Measurements from ENCODE around the gene C4orf50.
"Not testable (repeated sequence)": the region's sequence is repeated elsewhere in the genome, so short reads cannot be mapped to it uniquely, and the experiment has no call there.

Gene C4orf50

DNA sequence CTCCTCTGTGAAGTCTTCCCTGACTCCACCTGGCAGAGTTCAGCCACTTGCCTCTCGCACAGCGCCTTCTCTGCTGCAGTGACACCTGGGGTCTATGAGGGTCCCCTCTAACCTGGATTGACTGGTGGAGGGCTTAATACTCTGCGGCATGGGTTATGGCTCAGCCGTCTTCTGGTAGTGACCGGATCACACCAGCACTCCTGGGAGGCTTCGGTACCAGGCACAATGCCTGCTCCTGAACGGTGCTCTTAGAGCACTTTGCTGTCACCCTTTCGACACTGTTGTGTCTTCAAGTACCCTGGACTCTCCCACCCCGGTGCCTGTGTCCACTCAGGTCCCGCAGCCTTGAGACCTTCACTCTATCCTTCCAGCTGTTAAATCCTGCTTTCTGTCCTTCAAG is 50.0 kb downstream of the C4orf50 start:
- DNase-seq (ENCODE audit: low spot score), result no peak

DNA sequence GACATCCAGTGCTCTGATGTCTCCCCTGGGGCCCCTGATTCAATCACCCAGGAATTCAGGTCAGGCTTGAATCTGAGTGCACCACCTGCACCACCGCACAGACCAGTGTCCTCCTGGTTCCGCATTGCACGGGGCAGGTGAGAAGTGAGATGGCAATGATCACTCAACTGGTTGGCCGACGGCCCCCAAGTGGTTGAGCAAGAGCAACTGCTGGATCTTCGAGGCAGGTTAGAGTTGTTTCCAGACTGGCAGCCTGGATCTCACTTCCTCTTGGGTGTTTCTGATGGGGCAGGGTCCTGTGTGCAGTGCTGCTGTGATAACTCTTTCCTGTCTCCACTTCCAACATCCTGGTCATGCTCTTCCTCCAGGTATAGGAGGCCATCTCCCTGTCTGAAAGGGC is 50.4 kb downstream of the C4orf50 start:
- no peak for DNase-seq (ENCODE audit: low spot score)

DNA sequence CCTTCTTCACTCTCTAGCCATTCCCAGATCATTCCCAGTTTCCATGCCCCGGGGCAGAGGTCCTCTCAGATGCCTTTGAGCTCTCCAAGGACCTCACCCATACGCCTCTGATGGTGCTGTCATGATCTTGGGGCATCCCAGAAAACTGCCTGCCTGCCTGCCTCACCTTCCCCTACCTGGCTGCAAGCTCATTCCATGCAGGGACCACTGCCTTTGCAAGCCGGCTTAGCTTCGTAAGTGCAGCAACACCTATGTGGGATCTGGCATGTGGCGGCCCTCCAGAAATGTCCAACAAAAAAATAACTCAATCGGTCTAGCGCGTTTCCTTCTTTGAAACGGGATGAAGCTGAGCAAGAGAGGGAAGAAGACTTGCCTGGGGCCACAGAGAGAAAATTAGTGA is 53.0 kb downstream of the C4orf50 start:
- DNase-seq (ENCODE audit: low spot score), result no peak

DNA sequence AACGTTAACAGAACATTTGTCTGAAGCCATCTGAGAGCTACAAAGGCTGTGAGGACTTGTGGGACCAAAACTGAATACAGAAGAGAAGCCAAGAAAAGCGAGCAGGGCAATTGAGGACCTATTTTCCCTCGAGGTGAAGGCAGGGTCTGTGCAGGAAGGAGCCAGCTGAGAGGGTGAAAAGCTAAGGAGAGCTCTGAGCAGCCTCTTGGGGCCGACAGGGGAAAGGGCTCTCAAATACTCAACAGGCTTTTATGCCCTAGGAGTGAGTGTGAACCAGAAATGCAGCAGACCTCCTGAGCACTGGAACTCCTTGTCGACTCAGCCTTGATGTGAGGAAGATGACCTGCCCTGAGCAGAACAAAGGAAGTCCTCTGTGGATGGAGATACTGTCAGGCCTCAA is 54.2 kb downstream of the C4orf50 start:
- no peak for DNase-seq (ENCODE audit: low spot score)

DNA sequence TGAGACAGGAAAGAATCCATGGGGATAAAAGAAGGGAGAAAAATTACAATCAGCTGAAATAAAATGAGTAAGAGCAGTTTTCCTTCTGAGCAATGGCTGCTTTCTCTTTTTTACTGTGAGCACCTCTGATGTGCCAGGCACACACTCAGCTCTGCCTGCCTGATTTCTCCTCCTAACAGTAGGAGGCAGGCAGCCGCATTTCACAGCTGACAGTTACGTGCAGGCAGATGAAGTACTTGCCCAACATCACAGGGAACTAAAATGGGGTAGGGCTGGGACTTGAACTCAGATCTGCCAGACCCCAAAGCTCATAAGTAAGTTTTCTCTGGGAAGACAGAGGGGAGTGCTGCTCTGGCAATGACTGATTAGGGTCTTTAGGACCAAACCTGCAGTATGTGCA is 54.6 kb downstream of the C4orf50 start:
- no peak for DNase-seq (ENCODE audit: low spot score)

DNA sequence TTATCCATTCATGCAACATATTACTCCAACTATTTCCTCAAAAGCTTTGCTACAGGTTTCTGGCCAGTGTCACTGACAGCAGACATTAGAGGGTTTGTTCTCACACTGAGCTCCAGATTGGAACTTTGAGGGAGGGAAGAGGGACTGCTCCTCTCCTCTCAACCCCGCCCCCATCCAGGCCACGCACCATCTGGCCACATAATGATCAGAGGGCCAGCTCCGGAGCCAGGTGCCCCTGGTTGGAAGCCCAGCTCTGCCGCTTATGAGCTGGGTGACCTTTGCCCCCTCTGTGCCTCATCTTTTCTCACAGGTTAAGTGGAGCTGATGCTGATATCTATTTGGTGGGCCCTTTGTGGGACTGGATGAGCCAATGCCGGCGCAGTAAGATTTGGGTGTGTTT is 55.8 kb downstream of the C4orf50 start:
- no peak for DNase-seq (ENCODE audit: low spot score)

DNA sequence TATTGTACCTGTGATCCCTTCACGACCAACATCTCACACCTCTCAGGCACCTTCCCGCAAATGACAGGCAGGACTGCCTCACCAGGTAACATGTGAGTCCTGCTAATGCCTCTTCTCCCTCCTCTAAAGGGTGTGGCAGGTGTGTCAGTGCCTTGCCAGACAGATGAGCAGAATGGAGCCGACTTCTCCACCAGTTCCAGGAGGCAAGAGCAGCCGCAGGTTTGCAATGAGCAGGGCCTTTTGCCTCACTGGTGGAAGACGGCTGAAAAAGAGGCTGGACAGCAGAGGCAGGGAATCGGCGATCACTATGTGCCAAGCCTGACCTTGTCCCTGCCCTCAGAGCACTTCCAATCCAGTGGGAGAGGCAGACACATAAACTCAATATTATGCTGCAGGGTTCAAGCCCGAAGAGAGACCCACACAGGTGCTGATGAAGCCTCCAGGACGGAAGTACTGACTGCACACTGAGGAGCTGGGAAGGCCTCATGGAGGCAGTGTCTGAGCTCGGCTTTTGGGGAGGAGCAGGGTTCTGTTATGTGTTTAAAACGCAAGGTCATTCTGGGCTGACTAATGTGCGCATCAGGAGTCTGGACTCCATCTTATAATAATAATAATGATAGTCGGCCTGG is 57.9 kb downstream of the C4orf50 start:
- no peak for DNase-seq (ENCODE audit: low spot score)

DNA sequence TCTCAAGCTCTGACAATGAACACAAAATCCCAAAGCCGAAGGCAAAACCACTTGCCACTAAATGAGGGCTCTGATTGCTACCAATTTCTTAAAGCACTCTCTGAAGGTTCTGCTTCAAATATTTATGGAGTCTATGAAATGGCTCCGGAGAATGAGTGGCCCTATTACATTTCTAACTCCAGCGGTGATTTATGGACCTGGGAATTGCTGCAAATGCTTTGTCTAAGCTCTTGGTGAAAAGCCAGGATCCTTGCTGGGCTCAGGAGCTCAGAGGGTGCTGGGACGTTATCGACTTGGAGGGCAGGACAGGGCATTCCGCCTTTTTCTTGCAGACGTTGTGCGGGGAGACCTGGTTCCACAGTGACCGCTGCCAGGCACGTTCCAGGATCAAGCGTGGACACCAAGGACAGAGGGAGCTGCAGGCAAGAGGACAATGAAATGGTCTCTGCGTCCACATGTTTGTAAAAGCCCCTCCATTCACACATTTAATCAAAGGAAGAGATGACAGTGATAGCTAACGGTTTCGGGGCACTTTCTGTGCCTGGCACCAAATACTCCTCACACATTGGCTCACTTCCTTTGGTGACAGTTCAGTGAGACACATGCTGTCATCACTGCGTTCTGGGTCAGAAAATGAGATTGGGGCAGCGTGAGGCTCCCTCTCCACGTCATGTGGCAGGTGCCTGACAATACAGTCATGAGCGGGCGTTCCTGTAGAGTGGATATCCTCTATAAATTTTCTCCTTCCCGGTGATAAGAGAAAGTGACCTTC is 58.8 kb downstream of the C4orf50 start:
- DNase-seq (ENCODE audit: low spot score), result no peak

DNA sequence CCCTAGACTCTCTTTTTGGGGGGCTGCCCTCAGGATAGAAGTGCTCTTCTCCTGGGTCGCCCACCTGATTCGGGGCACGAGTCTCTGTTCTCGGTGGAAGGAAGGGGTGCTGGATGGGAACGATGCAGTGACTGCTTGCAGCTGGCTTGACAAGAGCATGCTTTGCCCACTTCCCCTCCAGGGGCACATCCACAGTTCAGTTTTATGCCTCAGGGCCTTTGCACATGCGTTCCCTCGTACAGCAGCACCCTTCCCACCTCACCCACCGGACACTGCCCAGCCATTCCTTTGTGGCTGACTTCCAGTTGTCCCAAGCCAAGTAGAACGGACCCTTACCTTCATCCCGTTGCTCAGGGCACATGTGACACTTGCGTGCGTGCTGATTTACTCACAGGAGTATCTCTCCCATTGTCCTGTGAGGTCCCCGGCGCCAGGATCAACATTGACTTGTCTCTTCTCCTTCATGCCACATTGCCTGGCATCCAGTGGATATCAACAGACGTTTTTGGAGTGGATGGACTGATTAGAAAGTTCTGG is 60.0 kb downstream of the C4orf50 start:
- no peak for DNase-seq (ENCODE audit: low spot score)

DNA sequence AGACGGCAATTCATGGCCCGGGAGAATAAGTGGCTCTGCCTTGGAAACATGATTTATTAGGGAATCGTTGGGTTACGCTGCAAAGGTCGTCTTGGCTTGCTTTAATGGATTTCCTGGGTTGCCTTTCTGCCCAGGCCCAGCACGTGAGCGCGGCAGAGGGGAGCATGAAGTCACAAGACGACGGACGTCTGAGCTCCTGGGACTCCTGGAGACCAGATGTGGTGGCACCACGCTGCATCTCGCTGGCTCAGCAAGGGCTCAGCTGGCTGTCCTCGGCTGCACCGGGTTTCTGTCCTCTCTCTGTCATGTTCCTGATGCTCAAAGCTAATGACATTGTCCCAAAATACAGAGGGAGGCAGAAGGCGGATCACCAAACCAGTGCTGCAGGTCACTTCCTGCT is 61.2 kb downstream of the C4orf50 start:
- no peak for DNase-seq (ENCODE audit: low spot score)

DNA sequence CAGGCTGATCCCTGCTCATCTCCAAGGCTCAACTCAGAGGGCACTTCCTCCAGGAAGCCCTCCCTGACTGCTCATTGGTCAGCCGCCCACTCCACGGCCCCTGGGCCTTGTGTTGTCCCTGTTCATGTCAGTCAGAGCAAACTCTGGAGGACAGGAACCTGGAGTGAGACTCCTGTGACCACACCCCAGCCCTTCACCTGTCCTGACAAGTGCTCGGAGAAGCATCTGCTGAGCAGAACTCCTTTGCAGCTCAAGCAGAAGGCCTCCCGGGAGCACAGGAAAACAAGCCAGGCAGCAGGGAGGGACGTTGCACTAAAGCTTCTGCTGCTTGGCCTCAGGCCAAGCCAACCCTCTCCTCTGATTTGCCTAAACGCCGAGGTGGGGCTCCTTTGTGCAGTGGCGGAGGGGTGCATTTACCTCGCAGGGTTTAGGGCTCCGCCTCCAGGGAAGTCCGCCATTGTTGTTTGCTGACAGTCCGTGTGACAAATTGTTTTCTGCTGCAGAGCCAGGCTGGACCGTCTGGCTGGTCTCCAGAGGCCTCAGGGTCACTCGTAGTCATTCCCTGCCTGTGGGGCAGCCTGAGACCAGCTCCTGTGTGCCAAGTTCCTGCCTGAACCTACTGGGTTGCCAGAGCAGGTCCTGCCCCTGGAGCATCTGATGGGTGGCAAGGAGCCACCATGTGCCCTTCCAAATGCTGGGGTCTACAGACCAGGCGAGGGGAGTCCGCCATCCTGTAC is 61.8 kb downstream of the C4orf50 start:
- DNase-seq (ENCODE audit: low spot score), result peak; percentile 88

DNA sequence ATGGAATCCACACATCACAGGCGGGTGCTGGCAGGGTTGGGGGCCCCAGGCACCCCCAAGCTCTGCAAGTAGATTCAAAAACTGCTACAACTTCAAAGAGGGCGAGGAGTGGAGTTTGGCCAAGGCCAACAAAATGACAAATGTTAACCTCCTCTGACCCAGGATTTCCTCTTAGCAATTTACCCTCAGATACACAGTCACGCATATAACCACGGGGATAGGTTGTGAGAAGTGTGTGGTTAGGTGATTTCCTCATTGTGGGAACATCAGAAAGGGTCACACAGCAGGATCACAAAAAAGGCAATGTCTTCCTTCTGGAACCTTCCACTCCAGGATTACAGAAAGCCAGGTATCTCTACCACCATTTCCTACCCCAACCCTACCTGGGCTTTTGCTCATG is 62.4 kb downstream of the C4orf50 start:
- DNase-seq (ENCODE audit: low spot score), result peak; percentile 72

DNA sequence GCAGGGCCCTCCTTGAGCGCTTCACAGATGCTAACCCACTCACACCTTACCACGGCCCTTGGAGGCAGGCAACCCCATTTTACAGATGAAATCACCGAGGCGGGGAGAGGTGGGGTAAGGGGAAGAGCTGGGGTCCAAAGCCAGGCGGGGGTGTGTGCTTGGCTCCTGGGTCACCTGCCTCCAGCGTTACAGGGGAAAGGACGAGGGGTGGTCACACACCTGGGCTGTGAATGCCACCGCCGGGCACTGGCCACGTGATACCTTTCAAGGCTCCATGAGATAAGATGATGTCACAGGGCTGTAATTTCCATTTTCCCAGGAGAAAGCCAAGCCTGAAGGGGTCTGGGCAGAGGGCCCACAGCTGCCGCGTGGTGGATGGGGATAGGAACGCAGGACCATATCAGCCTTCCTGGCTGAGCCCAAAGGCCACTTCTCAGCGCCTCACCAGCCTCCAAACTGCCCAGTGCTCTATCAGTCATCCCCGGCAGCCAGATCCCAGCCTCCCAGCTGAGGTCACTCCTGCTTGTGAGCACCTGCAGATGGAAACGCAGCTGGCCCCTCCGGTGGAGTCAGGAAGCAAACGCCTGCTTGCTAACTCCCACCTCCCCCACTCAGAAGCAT is 62.9 kb downstream of the C4orf50 start:
- DNase-seq (ENCODE audit: low spot score), result peak; percentile 56

DNA sequence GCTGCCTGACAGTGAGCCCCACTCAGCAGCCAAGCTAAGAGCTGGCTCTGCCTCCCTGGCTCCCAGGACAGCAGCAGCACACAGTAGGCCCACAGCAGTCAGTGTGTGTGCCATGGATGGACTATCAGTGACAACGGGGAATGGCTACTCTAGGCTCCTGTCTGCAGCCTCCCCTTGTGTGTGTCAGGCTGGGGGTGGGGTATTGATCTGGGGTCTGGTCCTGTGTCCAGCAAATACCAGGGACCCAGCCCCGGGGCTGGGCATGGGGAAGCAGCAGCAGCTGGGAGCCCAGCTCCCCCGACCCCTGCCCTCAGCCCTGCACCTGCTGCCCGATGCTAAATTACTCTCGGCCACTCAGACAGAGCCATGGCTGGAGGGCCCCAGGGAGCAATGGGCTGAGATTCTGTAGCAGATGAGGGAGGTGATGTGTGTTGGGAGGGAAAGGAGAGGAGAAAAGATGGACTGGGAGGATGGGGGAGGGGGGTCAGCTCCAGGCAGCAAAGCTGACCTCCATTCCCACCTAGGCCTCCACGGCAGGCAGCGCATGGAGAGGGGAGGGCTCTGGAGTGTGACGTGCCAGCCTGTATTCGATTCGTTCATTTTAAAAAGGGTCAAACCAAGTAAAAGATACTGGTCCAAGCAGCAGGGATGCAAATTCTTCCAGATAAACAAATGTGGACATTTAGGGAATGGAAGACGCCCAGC is 64.0 kb downstream of the C4orf50 start:
- DNase-seq (ENCODE audit: low spot score), result no peak

DNA sequence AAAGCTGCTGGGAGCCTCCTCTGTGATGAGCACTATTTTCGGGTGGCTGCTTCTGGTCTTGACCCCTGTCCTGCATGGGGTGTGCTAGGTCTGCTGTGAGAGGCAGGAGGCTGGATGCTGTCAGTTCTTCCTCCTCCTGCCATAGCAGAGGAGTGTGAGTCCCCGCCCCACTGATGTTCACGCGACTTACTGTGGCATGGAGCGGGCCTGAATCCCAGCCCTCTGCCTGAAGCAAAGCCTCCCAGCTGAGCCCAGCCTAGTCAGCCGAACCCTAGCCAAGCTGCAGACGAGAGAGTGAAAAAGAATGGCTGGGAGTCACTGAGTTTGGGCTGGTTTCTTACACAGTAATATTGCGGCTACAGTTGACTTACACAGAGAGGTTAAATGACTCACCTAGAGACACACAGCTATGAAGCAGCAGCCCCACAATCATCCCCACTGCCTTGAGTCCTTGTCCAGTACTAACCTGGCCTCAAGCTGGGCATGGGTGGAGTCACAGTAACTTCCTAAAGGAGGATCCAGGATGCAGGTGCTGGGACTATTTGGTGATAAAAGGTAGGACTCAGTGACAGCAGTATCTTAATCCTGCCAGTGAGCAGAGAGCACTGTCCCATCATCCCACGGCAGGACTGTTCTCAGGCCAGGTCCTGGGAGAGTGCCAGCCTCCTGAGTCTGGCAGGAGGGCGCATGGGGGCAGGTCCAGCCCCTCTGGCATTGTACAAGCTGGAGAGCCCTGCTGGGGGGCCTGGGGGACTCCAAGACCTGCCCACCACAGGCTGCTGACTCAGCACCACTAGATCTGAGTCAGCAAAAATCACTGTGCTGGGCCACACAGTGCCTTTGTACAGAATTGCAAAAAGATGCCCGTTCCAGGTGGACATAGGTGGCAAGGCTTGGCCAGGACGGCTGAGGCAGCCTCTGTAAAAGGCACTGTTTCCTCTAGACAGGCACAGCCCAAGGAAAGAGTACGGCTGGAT is 65.0 kb downstream of the C4orf50 start:
- DNase-seq (ENCODE audit: low spot score), result no peak

DNA sequence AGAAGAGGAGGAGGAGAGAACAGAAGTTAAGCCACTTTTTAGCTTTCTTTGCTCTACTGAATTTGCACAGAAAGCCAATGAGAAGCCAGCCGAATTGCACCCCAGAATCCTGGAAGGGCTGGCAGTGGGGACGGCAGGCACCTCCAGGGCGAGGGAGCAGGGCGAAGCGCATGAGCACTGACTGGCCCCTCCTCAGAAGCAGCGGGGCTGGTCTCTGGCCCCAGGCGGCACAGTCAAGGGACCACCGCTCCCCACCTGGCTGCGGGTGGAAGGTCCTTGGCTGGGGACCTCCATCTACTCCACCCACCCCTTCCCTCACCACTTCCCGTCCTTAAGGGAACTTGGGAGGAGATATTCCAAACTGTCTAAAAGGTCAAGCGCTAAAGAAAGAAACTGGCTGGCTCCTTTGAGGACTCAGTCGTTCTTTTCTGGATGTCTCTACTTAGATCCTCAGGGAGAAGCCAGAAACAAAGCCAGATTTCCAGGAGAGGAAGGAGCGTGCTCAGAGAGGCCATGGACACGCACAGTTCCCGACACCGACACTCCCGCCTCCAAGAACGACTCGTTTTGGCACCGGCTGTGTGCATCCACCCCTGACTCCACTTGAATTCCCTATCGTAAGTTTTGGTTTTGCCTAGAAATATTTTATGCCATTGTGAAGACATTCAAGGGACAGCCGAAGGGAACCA is 65.8 kb downstream of the C4orf50 start:
- DNase-seq (ENCODE audit: low spot score), result no peak

DNA sequence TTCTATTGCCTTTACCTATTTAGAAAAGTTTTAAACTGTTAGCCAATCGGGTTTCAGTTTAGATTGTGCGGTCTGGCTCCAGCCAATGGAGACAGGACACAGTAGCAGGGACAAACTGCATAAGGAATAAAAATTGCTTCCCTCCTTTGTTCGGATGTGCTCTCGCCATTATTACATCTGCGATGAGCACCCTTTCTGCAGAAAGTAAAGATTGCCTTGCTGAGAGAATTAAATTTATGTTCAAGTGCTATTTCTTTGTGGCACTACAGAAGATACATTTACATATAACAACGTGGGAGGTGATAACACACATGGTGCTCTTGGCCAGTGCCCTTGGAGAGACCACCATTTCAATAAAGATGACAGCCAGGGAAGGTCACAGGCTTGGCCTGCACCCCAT is 71.6 kb downstream of the C4orf50 start:
- not testable (repeated sequence) for DNase-seq (ENCODE audit: low spot score)

DNA sequence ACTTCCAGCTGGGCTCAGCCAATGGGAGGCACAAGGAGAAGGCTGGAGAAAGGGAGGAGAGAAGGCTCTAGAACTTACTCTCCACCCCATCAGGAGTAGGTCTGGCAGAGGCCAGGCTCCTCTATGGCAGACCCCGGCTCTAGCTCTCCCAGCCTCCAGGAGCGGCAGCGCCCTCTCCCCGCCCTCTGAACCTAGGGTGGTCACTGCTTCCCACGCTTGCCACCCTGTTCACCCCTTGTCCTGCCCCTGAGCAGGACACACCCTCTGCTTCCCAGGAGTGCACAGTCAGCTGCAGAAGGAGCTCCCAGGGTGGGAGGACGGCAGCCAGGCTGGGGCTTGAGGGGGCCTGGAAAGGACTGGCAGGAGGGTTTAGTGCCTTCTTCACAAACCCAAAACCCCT is 72.3 kb downstream of the C4orf50 start:
- DNase-seq (ENCODE audit: low spot score), result no peak

DNA sequence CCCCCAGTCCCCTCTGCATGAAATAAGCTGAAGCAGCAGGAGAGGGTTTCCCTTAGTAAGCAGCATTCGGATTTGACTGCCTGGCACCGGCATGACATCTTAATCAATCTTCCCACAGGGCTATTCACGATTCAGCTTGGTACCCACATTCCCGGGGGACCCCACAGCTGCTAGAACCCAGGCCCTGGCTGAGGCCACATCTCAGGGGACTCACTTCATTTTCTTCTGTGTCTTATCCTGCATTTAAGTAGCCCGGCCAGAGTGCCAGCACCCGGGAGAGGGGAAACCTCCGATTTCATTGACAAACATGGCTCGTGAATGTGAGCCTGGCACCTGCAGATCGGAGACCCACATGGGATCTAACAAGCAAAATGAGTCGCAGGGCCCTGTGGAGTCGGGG is 73.1 kb downstream of the C4orf50 start:
- no peak for DNase-seq (ENCODE audit: low spot score)

DNA sequence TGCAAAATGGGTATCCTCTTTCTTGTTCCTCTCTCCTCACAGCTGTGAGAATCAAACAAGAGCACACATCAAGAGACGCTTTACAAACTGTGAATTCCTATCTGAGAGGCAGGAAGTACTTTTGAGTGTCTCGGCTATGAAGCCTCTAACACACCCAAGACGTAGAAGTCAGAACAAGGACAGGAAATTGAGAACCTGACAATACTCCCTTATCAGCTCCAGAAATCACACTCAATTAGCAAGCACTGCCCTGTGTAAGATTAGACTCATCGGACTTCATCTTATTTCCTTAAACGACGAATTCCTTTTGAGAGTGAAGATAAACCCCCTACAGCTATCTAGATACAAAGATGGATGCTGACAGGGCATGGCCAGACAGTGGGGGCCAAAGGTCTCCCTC is 74.7 kb downstream of the C4orf50 start:
- DNase-seq (ENCODE audit: low spot score), result peak; percentile 25
